ENCODE results near the gene LDLRAD2.
"Not testable (repeated sequence)": the region's sequence is repeated elsewhere in the genome, so short reads cannot be mapped to it uniquely, and the experiment has no call there.

LDLRAD2 gene, protein sequence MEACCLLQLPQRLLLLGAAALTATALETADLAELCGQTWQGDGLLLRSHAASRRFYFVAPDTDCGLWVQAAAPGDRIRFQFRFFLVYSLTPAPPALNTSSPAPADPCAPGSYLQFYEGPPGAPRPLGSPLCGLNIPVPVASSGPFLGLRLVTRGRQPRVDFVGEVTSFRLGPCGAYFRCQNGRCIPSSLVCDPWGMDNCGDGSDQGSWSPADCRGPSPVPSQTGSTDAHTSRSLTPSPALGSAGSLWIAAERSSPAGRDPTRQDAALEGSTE

DNA sequence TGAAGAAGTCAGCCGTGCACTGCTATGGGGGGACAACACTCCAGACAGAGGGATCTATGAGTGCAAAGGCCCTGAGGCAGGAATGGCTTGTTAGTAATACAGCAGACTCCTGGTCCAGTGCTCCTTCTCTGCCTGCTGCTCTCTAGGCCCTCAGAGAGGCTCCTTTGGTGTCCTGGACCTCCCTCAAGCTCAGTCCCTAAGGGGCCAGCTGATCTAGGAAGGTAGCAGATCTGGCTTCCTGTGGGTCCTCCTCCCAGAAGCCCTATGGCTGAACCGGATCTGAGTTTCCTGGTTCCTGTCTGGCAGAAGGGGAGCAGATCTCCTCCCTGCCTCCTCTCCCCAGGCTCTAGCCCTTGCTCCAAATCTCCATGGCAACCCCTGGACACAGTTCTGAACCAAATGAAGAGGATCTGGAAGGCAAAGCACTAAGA lies at the start of gene LDLRAD2:
Gene LDLRAD2 (plus strand): TSS at position 391 of the 431 bp plus-strand sequence. CDS start 187 bp downstream, outside the sequence.
- no peak for DNase-seq

DNA sequence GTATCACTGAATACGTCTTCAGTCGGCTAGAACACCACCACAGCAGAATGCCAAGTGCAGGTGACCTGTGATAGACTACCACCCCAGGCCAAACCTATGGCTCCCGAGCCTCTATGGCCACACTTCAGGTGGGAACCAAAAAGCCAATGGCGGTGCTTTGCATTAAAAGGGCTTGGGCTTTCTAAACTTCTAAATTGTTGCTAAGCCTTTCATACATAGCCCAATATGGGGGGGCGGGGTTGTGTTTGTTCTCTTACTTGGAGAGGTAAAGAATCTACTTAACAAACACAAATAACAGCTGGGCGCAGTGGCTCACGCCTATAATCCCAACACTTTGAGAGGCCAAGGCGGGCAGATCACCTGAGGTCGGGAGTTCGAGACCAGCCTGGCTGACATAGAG lies 48.8 kb upstream of the LDLRAD2 start:
- no peak for DNase-seq

DNA sequence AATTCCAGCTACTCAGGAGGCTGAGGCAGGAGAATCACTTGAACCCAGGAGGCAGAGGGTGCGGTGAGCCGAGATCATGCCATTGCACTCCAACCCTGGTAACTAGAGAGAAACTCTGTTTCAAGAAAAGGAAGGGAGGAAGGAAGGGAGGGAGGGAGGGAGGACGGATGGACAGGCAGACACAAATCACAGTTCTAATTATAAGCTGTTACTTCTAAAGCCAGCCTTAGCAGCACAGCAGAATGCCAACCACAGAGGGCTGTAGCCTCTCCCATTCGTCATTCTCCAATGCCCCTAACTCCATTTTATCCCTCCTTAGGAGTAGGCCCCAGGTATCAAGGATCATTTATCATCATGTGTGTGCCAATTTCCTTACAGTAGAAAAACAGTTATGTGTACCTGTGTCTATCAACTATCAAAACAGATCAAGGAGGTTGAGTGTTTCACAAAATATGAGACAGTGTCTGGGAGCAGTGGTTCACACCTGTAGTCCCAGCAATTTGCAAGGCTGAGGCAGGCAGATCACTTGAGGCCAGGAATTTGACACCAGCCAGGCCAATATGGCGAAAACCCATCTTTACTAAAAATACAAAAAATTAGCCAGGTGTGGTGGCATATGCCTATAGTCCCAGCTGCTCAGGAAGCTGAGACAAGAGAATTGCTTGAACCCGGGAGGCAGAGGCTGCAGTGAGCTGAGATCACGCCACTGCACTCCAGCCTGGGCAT lies 48.2 kb upstream of the LDLRAD2 start:
- no peak for DNase-seq

GRCh38 chr1:21764615-21765423 lies 47.2 kb upstream of the LDLRAD2 start:
- DNase-seq = no peak

DNA sequence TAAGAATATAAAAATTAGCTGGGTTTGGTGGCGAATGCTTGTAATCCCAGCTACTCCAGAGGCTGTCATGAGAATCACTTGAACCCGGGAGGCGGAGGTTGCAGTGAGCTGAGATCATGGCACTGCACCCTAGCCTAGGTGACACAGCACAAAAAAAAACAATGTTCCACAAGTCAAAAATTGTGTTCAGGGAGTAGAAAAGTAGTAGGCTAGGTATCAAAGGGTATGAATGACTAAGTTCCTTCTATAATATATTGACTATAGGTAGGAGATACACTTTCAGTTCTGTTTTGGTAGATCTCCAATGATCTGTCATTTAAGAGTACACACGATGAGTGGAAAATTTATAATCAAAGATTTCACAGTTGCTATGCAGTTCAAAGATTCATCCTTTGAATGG lies 45.9 kb upstream of the LDLRAD2 start:
- no peak for DNase-seq

- not testable (repeated sequence) for DNase-seq
Observed at GRCh38 chr1:21767106-21767505, 45.0 kb upstream of the LDLRAD2 start.

DNA sequence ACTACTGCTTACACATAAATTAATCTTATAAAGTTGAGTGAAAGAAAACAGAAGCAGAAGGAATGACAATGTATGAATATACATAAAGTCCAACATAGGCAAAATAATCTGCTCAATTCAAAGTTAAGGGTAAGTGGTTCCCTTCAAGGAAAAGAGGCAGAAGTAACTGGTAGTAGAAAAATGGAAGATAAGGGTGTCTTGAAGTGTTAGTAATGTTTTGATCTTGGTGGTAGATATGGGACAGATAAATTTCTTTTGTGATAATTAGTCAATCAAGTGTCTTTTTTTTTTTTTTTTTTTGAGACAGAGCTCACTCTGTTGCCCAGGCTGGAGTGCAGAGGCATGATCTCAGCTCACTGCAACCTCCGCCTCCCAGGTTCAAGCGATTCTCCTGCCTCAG lies 41.9 kb upstream of the LDLRAD2 start:
- no peak for DNase-seq

GRCh38 chr1:21770602-21771001 lies 41.5 kb upstream of the LDLRAD2 start:
- not testable (repeated sequence) for DNase-seq

- not testable (repeated sequence) for DNase-seq
Observed at GRCh38 chr1:21771672-21772071, 40.4 kb upstream of the LDLRAD2 start.

DNA sequence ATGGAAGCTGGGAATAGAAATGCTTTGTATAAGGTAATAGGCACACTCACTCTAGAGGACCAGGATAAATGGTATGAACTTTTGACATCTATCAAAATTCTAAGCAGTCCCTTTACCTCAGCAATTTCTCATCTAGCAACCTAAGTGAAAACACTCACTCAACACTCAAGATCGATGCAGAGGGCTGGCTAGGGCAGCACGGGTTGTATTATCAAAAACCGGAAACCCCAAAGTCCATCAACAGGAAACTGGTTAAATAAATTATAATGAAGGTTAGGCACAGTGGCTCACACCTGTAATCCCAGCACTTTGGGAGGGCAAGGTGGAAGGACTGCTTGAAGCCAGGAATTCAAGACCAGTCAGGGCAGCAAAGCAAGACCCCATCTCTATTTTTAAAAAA lies 38.5 kb upstream of the LDLRAD2 start:
- no peak for DNase-seq

GRCh38 chr1:21774835-21775549 lies 37.1 kb upstream of the LDLRAD2 start:
- DNase-seq = no peak

- DNase-seq = no peak
Observed at GRCh38 chr1:21775550-21775914, 36.5 kb upstream of the LDLRAD2 start.

- DNase-seq = no peak
Observed at GRCh38 chr1:21775985-21776562, 36.0 kb upstream of the LDLRAD2 start.

DNA sequence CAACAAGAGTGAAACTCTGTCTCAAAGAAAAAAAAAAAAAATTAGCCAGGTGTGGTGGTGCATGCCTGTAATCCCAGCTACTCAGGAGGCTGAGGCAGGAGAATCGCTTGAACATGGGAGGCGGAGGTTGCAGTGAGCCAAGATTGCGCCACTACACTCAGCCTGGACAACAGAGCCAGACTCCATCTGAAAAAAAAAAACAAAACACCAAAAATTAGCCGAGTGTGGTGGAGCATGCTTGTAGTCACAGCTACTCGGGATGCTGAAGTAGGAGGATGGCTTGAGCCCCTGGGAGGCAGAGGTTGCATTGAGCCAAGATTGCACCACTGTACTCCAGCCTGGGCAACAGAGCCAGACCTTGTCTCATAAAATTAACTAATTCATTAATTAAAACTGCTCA lies 35.1 kb upstream of the LDLRAD2 start:
- not testable (repeated sequence) for DNase-seq

GRCh38 chr1:21778405-21778727 lies 33.7 kb upstream of the LDLRAD2 start:
- DNase-seq = no peak

DNA sequence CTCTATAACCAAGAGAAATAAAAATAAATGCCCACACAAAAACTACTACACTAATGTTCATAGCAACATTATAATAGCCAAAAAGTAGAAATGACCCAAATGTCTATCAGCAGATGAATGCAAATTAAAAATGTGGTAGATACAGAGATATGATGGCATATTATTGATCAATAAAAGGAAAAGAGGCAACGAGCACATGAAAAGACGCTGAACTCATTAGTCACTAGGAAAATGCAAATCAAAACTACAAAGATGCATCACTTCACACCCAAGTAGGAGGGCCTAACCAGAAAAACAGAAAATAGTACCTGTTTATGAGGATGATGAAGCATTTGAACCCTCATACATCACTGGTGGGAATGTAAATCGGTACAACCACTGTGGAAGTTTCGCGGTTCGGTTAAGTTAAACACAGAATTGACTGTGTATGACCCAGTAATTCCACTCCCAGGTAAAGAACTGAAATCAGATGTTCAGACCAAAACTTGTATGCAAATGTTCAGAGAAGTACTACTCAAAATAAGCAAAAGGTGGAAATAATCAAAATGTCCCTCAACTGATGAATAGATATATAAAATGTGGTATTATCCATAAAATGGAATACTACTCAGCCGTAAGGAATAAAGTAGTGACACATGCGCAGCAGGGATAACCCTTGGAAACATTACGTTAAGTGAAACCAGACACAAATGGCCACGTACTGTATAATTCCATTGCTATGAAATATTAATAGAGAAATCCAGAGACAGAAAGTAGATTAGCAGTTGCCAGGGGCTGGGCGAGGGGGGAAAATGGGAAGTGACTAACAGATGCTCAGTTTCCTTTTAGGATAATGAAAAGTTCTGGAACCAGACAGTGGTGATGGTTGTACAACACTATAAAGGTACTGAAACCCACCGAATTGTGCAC lies 32.2 kb upstream of the LDLRAD2 start:
- DNase-seq = no peak

DNA sequence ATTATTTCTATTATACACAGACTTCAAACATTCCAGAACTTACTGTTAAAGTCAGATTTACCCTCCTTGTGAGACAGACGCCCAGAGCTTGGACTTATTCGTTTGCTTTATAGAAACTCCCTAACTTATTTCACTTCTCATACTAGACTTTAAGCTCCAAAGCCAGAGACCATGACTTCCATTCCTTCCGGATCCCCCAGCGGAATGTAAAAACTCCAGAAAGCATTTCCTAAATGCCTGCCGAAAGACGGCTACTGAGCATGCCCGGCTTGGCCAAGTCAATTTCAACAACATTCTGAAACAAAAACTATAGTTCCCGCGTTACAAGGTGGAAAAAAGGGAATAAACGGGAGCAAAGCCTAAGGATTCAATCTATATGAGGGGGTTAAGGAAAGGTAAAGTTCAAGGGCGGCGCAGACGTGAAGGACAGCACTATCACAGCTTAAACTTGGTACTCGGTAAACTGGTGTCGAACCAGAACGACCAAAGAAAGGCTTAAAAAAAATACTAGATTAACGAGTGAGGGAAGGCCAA lies 30.2 kb upstream of the LDLRAD2 start:
- no peak for DNase-seq

GRCh38 chr1:21782349-21782867 lies 29.7 kb upstream of the LDLRAD2 start:
- peak; percentile 70 for DNase-seq

DNA sequence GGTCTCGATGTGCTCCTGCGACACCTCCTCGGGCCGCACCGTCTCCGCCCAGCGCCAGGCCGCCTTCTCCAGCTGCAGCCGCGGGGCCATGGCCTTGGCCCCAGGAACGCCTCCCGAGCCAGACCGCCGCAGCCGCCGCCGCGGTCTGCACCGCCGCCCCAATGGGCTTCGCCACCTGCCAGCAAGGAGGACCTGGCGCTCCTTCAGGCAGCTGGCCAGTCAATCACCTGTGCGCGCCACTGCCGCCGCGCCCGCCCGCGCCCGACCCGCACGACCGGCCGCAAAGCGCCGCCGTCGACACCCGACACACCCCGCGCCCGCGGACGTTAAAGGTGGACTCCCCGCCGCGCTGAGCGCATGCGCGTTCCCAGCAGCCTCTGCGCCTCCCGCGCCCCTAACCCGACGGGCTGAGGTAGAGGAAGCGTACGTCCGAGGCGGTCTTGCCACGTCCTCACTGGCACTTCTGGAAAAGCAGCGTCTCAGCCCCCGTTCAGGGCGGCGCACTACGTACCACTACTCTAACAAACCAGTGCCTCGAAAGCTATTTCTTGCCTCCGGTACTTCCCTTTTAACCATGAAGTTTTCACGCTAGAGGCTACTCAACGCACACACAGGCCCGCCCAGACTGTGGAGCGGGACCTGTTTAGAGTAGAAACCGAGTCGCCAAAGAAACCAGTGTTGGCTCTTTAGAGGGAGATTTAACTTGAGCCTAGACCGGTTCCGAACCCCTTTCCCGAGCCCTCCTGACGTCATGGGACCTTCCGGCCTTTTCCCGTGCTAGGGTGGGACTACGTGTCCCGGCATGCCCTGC lies 29.0 kb upstream of the LDLRAD2 start, which contains the start of gene USP48:
Gene USP48 (minus strand): TSS at position 282 of the 811 bp plus-strand sequence. CDS start 192 bp downstream, at position 90.
- DNase-seq = peak; percentile 97

Measured in NCI-H1092 treated with DMSO at 0.1 percent for 48 hours (cell line).